SU-DHL-6 (cell line): Measurements from ENCODE around the gene IL6ST.

ENCODE experiments used
- CTCF ChIP-seq: fragments of 200-600 bp; sonication (generic); IDR thresholded peaks from one replicate; pipeline ENCODE4 v1.5.1; 2017; ENCODE audit warnings: antibody characterized with exemption, mild to moderate bottlenecking, low read length, moderate library complexity; ENCODE audit not compliant: insufficient read depth, poor library complexity, severe bottlenecking
- EZH2phosphoT487 ChIP-seq: fragments of 200-600 bp; sonication (generic), shearing (Covaris generic); conservative IDR thresholded peaks from 2 replicates; pipeline ENCODE4 v1.6.1; 2018; ENCODE audit warnings: mild to moderate bottlenecking, antibody characterized with exemption, low read length, moderate library complexity, mixed read lengths

GRCh38 chr5:55927861-55928655 lies 66.7 kb downstream of the IL6ST start:
- TF ChIP-seq CTCF = no peak
- no peak for TF ChIP-seq EZH2phosphoT487
